Type B pancreatic cell (in vitro differentiated cells): ENCODE measurements around the gene TMPRSS3. TPM values are rescaled to one million over a fixed set of nuclear protein-coding genes. Genes with fewer than 3 reads are reported as not detected.

Source experiments
- DNase-seq: peaks from one replicate; pipeline ENCODE4 v3.0.0; 2021; ENCODE audit warnings: mixed read lengths; ENCODE audit not compliant: unreplicated experiment; ENCODE audit errors: extremely low spot score
- H3K27ac Mint-ChIP-seq: 2 replicates; pipeline ENCODE4 v1.8.0; 2021; ENCODE audit warnings: mild to moderate bottlenecking, mixed read lengths
- H3K27me3 Mint-ChIP-seq: 2 replicates; pipeline ENCODE4 v1.8.0; 2021; ENCODE audit warnings: mixed read lengths
- H3K36me3 Mint-ChIP-seq: 2 replicates; pipeline ENCODE4 v1.8.0; 2021; ENCODE audit warnings: mixed read lengths
- H3K4me1 Mint-ChIP-seq: one replicate; pipeline ENCODE4 v1.8.0; 2021; ENCODE audit warnings: mixed read lengths; ENCODE audit not compliant: unreplicated experiment
- H3K4me3 Mint-ChIP-seq: 2 replicates; pipeline ENCODE4 v1.8.0; 2021; ENCODE audit warnings: mild to moderate bottlenecking, mixed read lengths
- H3K9me3 Mint-ChIP-seq: 2 replicates; pipeline ENCODE4 v1.8.0; 2021; ENCODE audit warnings: mixed read lengths
- CTCF ChIP-seq: fragments of 200-600 bp; sonication (generic); conservative IDR thresholded peaks from 2 replicates; pipeline ENCODE4 v1.5.0; 2021; ENCODE audit warnings: antibody characterized with exemption, mild to moderate bottlenecking
- total RNA-seq: library from RNA; stranded (reverse); gene quantifications from 2 replicates; pipeline ENCODE4 v1.2.1, GENCODE V29; 2021; ENCODE audit warnings: low replicate concordance

TMPRSS3 gene
- total RNA-seq, 1 donor from 2014 or later: 1.3 TPM

- Mint-ChIP-seq H3K9me3 (no peaks in the 10 kb centered on the region), H3K4me3 (no peak overlapping the region), H3K4me1 (no peaks in the 10 kb centered on the region), H3K27ac (no peak overlapping the region), H3K36me3 (no peaks in the 10 kb centered on the region), H3K27me3 (peaks cover 1% of the 10 kb centered on the region)
- no peak for TF ChIP-seq CTCF
- peak; percentile 25 for DNase-seq
Measured at GRCh38 chr21:42346441-42346840, 49.4 kb downstream of the TMPRSS3 start.

GRCh38 chr21:42344631-42345030, 51.2 kb downstream of the TMPRSS3 start:
- Mint-ChIP-seq H3K4me3 (no peak overlapping the region), H3K36me3 (no peaks in the 10 kb centered on the region), H3K9me3 (no peaks in the 10 kb centered on the region), H3K4me1 (no peaks in the 10 kb centered on the region), H3K27ac (no peak overlapping the region), H3K27me3 (no peaks in the 10 kb centered on the region)
- DNase-seq: peak; percentile 43
- TF ChIP-seq CTCF: no peak

GRCh38 chr21:42343963-42344510, 51.8 kb downstream of the TMPRSS3 start:
- Mint-ChIP-seq H3K27ac (no peak overlapping the region), H3K4me3 (no peak overlapping the region), H3K27me3 (no peaks in the 10 kb centered on the region), H3K36me3 (no peaks in the 10 kb centered on the region), H3K4me1 (no peaks in the 10 kb centered on the region), H3K9me3 (no peaks in the 10 kb centered on the region)
- peak; percentile 48 for DNase-seq
- no peak for TF ChIP-seq CTCF

GRCh38 chr21:42343556-42343955, 52.3 kb downstream of the TMPRSS3 start:
- DNase-seq: peak; percentile 32
- no peak for TF ChIP-seq CTCF
- no peaks in the 10 kb centered on the region for H3K27me3 Mint-ChIP-seq
- H3K27ac Mint-ChIP-seq: no peak overlapping the region
- H3K36me3 Mint-ChIP-seq: no peaks in the 10 kb centered on the region
- no peaks in the 10 kb centered on the region for H3K9me3 Mint-ChIP-seq
- H3K4me1 Mint-ChIP-seq: peaks cover 3% of the 10 kb centered on the region
- no peak overlapping the region for H3K4me3 Mint-ChIP-seq

GRCh38 chr21:42343101-42343500, 52.8 kb downstream of the TMPRSS3 start:
- H3K27me3 Mint-ChIP-seq: no peaks in the 10 kb centered on the region
- H3K36me3 Mint-ChIP-seq: no peaks in the 10 kb centered on the region
- H3K4me1 Mint-ChIP-seq: peaks cover 6% of the 10 kb centered on the region
- H3K9me3 Mint-ChIP-seq: no peaks in the 10 kb centered on the region
- peak; percentile 47 for DNase-seq
- H3K4me3 Mint-ChIP-seq: no peak overlapping the region
- no peak for TF ChIP-seq CTCF
- no peak overlapping the region for H3K27ac Mint-ChIP-seq
